Omental fat pad (tissue), 4 donors: ENCODE measurements around the gene SYT15. TPM values are rescaled to one million over a fixed set of nuclear protein-coding genes. Genes with fewer than 3 reads are reported as not detected.
A peak's percentile ranks its signal among the peaks of the same experiment; 100 is the strongest.

Experiments used
- ATAC-seq: fragments of 150-250 bp; one replicate; pipeline ENCODE4 v1.9.1; 2016; ENCODE audit warnings: mild to moderate bottlenecking, moderate library complexity; ENCODE audit not compliant: low FRiP score
- DNase-seq: peaks from one replicate; pipeline ENCODE4 v3.0.0-alpha.2; 2019; ENCODE audit warnings: low spot score
- total RNA-seq, 4 donors: library from RNA; depleted of rRNA; stranded (reverse); fragments of >200 nt; gene quantifications; one replicate each; pipeline ENCODE4 v1.1.0, GENCODE V29; 2016
- TF ChIP-seq, protein P1 (sequence below), 3 donors: fragments of 450-650 bp; IDR thresholded peaks; one replicate each; pipeline ENCODE4 v1.5.1; 2016 to 2017; ENCODE audit warnings: antibody characterized with exemption in 3 of 3, mild to moderate bottlenecking in 3 of 3, moderate library complexity in 2 of 3

The SYT15 gene
- total RNA-seq, 4 donors from 2014 or later = 0.65 to 9.6 (median 2.9) TPM

DNA sequence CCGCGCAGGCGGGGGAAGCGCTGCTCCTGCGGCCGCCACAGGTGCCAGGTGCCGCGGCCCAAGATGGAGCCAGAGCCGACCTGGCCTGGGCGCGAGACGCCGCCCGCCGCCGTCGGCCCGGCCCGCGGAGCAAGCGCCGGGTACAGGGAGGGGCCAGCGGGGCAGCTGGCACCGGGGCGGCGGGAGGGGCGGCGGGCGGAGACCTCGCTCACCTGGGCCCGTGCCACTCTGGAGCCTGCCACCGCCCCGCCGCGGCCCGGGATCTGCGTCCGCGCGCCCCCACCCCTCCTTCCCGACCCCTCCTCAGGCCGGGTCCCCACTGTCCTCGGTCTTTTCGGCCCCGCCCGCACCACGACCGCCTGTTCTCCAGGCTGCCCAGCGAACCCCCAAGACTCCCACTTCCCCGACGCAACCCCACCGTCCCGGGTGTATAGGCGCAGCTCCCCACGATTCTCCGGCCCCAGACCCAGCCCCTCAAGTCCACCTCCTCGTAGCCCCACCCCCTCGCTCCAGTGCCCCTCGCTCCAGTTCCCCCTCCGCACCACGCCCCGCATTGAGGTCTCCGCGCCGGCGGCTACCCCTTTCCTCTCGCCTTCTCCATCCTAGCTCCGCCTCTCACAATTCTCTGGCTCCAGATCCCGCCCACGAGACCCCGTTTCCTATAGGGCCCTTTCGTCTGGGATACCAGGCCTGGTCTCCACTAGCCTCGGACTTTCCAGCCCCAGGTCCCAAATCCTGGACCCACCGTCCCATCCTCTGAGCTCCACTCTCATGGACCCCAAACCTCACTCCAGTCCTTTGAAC, 22.2 kb upstream of the SYT15 start, which contains the start of gene GPRIN2:
TSS of gene GPRIN2 (minus strand) at position 144 of the 804 bp plus-strand sequence. CDS start 5,922 bp downstream, outside the sequence.
- ATAC-seq = peak; percentile 21
- TF ChIP-seq, protein P1, sequence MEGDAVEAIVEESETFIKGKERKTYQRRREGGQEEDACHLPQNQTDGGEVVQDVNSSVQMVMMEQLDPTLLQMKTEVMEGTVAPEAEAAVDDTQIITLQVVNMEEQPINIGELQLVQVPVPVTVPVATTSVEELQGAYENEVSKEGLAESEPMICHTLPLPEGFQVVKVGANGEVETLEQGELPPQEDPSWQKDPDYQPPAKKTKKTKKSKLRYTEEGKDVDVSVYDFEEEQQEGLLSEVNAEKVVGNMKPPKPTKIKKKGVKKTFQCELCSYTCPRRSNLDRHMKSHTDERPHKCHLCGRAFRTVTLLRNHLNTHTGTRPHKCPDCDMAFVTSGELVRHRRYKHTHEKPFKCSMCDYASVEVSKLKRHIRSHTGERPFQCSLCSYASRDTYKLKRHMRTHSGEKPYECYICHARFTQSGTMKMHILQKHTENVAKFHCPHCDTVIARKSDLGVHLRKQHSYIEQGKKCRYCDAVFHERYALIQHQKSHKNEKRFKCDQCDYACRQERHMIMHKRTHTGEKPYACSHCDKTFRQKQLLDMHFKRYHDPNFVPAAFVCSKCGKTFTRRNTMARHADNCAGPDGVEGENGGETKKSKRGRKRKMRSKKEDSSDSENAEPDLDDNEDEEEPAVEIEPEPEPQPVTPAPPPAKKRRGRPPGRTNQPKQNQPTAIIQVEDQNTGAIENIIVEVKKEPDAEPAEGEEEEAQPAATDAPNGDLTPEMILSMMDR (IDR thresholded peaks at IDR 0.05) = no peak
- DNase-seq = no peak

DNA sequence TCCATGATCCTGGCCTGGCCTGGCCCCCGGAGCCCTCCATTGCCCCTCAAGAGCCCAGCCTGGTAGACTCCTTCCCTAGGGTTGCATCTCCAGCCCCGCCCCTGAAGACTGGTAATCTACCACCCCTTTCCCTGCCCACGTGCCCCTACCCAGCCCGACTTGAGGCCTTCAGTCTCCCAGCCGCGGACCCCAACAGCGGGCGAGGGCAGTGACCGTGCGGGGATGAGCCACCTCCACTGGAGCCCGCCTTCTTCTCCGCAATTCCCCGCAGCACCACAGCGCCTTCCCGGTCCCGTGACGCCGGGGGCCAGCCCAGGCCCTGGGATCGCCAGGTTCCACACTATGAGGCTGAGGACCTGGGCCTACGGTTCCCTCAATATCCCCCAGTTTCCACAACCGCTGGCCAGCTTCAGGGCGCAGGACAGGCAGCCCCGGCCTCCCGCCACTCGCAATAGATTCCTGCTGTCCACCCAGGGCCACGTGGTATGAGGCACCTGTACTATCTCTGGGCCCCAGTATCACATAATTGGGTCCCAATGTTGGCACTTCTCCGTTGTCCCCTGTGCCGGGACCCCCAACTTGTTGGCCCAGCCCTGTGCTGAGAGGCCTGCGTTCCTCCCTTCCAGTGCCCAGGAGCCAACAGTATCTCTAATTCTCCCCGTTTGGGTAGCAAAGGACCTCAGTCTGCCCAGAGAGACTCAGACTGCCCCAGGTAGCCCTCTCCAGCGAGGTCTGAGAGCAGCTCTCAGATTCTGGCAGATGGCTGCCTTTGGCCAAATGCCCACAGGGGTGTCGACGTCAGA, 21.4 kb upstream of the SYT15 start:
- ATAC-seq (no peak), DNase-seq (no peak)
- TF ChIP-seq, protein P1 (IDR thresholded peaks at IDR 0.05) = no peak

DNA sequence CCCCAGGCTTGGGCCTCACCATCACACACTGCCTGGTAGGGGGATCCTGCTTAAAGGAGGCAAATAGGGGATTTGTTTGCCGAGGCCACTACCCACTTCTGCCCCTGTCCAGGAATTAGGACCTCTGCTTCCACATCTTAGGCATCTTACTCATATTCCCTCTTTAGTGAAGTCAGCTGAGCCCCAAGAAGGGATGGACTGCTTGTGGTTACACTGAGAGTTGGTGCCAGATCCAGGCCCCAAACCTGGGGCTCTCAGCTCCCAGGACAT, 20.9 kb upstream of the SYT15 start:
- DNase-seq (no peak), ATAC-seq (no peak)
- TF ChIP-seq, protein P1 (IDR thresholded peaks at IDR 0.05) = no peak

DNA sequence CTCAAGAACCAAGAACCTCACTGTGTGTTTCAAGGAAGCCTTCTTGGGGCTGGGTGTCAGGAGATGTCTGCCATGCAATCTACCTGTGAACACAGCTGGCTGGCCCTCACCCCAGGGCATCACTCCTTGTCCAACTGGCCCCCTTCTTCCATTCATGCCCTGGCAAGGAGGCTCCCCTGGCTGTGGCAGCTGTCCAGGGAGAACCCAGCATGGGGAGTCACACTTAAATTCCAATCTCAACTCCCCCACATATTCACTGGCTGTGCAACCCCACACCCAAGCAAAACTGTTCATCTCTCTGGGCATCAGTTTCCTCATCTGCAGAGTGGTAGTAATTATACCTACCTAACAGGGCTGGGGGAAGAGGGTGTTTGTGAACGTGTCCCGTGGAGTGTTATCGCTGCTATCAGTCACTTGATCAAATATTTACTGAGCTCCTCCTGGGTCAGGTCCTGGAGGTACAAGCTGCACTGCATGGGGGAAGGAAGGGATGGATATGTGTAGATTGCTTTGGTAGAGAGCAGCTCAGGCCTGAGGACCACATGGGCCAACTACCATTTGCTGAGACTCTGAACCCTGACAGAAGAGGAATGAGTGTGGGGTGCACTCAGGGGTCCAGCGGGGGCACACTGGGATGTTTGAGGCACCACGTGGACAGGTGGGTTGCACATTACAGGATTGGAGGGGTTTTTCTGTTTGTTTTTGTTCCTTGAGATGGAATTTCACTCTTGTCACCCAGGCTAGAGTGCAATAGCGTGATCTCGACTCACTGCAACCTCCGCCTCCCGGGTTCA, 20.3 kb upstream of the SYT15 start:
- no peak for ATAC-seq
- no peak for DNase-seq
- TF ChIP-seq, protein P1 (IDR thresholded peaks at IDR 0.05) = no peak

DNA sequence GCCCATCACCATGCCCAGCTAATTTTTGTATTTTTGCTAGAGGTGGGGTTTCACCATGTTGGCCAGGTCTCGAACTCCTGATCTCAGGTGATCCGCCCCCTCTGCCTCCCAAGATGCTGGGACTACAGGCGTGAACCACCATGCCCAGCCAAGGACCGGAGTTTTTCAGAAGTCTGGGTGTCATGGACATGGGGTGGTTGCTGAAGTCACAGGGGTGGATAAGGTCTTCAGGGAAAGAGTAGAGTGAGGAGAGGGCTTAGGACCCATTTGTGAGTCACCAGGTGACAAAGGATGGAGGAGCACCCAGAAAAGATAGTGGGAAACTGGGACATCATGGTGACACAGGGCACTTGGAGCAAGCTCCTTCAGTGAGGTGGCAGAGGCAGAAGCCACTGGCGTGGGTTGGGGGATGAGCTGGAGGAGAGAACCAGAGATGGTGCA, 19.7 kb upstream of the SYT15 start:
- TF ChIP-seq, protein P1 (IDR thresholded peaks at IDR 0.05) = no peak
- no peak for DNase-seq
- no peak for ATAC-seq

DNA sequence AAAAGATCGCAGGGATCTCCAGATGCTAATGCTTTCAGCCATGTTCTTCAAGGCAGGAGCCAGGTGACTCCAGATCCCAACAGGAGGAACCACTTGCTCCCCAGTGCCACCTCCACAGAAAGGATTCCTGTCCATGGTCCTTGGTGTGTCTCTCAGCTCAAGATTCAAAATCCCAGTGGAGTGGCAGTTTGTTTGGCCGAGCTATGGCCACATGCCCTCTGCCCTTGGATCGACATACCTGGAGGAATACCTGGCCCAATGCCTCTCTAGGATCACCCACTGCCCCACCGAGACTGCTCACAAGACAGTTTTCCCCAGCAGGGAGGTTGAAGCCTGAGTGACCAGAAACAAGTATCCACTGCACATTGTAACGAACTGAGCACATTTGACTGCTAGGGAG, 18.5 kb upstream of the SYT15 start:
- DNase-seq (no peak), ATAC-seq (no peak)
- TF ChIP-seq, protein P1 (IDR thresholded peaks at IDR 0.05) = no peak
